Measurements from ENCODE around the gene TENM4. TPM values are rescaled to one million over a fixed set of nuclear protein-coding genes. Genes with fewer than 3 reads are reported as not detected.

TENM4 gene
- total RNA-seq, 4 donors from 2014 or later: 0.02 to 0.82 (median 0.23) TPM

DNA sequence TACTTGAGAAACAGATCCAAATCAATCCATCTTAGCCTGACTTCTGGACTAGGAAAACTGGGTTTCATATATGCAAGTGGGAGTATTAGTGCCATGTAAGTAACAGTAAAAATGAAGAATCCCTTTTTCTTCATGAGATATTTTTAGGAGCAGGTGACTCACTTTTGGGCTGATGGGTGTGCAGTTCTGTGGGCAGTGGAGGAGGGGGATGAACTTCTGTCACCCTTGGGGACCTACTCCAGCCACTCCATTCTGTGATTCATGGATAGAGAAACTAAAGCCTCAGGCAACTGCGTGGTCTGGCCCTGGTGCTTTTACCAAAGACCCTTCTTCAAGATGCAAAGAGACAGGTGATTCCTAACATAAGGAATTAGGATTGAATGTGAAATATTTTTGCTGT, 657.5 kb downstream of the TENM4 start:
- intact Hi-C loops (cut with DNase I; ENCODE audit: low total_unique reads) (no loop called here), in situ Hi-C loops (cut with MboI; ENCODE audit: low sequenced_read_pairs in 4 of 4) (no loop called here)
- ATAC-seq (no peak), DNase-seq (no peak)
- Histone ChIP-seq H3K9me3 (no peaks in the 10 kb centered on the region), H3K27me3 (no peaks in the 10 kb centered on the region), H3K4me3 (no peak overlapping the region), H3K4me1 (no peaks in the 10 kb centered on the region), H3K36me3 (no peaks in the 10 kb centered on the region), H3K27ac (no peak overlapping the region)
- TF ChIP-seq POLR2A (IDR thresholded peaks at IDR 0.05): no peak
- TF ChIP-seq, protein P1, sequence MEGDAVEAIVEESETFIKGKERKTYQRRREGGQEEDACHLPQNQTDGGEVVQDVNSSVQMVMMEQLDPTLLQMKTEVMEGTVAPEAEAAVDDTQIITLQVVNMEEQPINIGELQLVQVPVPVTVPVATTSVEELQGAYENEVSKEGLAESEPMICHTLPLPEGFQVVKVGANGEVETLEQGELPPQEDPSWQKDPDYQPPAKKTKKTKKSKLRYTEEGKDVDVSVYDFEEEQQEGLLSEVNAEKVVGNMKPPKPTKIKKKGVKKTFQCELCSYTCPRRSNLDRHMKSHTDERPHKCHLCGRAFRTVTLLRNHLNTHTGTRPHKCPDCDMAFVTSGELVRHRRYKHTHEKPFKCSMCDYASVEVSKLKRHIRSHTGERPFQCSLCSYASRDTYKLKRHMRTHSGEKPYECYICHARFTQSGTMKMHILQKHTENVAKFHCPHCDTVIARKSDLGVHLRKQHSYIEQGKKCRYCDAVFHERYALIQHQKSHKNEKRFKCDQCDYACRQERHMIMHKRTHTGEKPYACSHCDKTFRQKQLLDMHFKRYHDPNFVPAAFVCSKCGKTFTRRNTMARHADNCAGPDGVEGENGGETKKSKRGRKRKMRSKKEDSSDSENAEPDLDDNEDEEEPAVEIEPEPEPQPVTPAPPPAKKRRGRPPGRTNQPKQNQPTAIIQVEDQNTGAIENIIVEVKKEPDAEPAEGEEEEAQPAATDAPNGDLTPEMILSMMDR (IDR thresholded peaks at IDR 0.05 in 4 of 5, conservative IDR thresholded peaks at IDR 0.05 in 1 of 5): no peak

DNA sequence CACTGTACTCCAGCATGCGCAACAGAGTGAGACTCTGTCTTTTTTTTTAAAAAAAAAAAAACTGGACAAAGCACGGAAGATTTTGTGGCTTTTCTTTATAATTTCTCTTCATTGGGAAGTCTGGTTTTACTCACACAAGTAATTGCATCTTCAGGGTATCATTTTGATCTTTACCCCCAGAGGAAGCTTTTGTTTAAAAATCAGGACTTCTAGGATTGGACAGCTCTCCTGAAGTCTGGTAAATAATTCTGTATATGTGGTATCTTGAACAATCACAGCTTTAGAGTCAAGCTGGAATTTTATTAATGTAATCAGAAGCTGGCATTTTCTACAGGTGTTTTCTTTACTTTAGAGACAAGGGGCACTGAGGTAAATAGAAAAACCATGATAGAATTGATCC, 658.1 kb downstream of the TENM4 start:
- intact Hi-C loops (cut with DNase I; ENCODE audit: low total_unique reads) (no loop called here), in situ Hi-C loops (cut with MboI; ENCODE audit: low sequenced_read_pairs in 4 of 4) (no loop called here)
- no peak for TF ChIP-seq POLR2A (IDR thresholded peaks at IDR 0.05)
- TF ChIP-seq, protein P1 (IDR thresholded peaks at IDR 0.05 in 4 of 5, conservative IDR thresholded peaks at IDR 0.05 in 1 of 5): no peak
- no peaks in the 10 kb centered on the region for H3K4me1 ChIP-seq
- no peaks in the 10 kb centered on the region for H3K9me3 ChIP-seq
- ATAC-seq: no peak
- no peak for DNase-seq
- H3K4me3 ChIP-seq: no peak overlapping the region
- H3K36me3 ChIP-seq: no peaks in the 10 kb centered on the region
- H3K27me3 ChIP-seq: no peaks in the 10 kb centered on the region
- no peak overlapping the region for H3K27ac ChIP-seq

DNA sequence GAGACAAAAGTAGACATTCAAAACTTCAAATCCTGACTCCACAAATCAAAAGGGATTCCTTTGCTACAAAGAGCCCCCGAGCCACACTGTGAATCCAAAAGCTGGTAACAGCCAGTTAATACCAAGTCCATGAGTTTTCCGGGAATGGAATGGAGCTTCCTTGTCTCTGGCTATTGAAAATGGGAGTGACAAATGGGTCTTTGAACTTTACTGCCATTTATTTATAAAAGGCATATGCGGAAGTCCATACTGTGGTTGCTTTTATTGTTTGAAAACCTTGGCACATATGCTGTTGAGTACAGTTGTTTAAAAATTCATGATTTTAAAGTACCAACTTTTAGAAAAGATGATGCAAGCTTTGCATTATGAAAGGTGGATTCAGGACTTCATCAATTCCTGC, 659.9 kb downstream of the TENM4 start:
- Histone ChIP-seq H3K27me3 (no peaks in the 10 kb centered on the region), H3K27ac (no peak overlapping the region), H3K4me1 (no peaks in the 10 kb centered on the region), H3K36me3 (no peaks in the 10 kb centered on the region), H3K4me3 (no peak overlapping the region), H3K9me3 (no peaks in the 10 kb centered on the region)
- ATAC-seq (no peak), DNase-seq (no peak)
- TF ChIP-seq, protein P1 (IDR thresholded peaks at IDR 0.05 in 4 of 5, conservative IDR thresholded peaks at IDR 0.05 in 1 of 5): no peak
- no peak for TF ChIP-seq POLR2A (IDR thresholded peaks at IDR 0.05)
- in situ Hi-C loops (cut with MboI; ENCODE audit: low sequenced_read_pairs in 4 of 4): no loop called here
- intact Hi-C loops (cut with DNase I; ENCODE audit: low total_unique reads): no loop called here

DNA sequence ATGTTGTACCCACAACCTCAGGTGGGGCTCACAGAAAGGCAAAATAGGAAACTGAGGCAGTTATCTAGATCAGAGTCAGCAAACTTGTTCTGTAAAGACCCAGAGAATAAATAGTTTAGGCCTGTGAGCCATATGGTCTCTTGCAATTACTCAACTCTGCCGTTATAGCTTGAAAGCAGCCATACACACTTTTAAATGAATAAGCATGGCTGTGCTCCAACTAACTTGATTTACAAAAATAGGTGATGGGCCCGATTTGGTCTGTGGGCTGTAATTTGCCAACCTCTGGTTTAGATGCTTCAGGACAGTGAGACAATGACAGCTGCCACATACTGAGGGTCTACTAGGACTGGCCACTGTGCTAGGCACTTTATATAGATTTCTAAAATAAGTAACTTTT, 667.3 kb downstream of the TENM4 start:
- in situ Hi-C loops (cut with MboI; ENCODE audit: low sequenced_read_pairs in 4 of 4): no loop called here
- TF ChIP-seq, protein P1 (IDR thresholded peaks at IDR 0.05 in 4 of 5, conservative IDR thresholded peaks at IDR 0.05 in 1 of 5): no peak
- TF ChIP-seq POLR2A (IDR thresholded peaks at IDR 0.05): no peak

DNA sequence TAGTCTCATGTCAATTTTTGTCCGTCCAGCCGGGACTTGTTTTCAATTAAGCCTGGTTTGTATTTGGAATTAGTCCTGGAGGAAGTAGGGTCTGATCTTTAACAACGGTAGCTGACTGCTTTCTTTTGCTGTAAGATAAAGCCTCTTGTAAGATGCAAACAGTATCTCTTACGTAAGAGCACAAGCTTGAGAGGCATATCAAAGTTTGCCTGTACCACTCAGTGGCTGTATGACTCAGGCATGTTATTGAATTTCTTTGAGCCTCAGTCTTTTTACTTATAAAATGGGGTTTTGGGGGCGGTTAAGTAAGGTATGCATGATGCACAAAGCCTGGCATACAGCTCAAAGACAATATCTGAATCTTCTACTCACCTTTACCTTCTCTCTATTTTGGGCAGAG, 667.8 kb downstream of the TENM4 start:
- no peaks in the 10 kb centered on the region for H3K27me3 ChIP-seq
- no peak for ATAC-seq
- intact Hi-C loops (cut with DNase I; ENCODE audit: low total_unique reads) (no loop called here), in situ Hi-C loops (cut with MboI; ENCODE audit: low sequenced_read_pairs in 4 of 4) (no loop called here)
- H3K36me3 ChIP-seq: no peaks in the 10 kb centered on the region
- H3K4me3 ChIP-seq: no peak overlapping the region
- H3K4me1 ChIP-seq: no peaks in the 10 kb centered on the region
- DNase-seq: no peak
- no peak overlapping the region for H3K27ac ChIP-seq
- TF ChIP-seq POLR2A (IDR thresholded peaks at IDR 0.05): no peak
- TF ChIP-seq, protein P1 (IDR thresholded peaks at IDR 0.05 in 4 of 5, conservative IDR thresholded peaks at IDR 0.05 in 1 of 5): no peak
- H3K9me3 ChIP-seq: no peaks in the 10 kb centered on the region

More for the DNA sequence above, 667.3 kb downstream of the TENM4 start:
- ATAC-seq: no peak
- no peaks in the 10 kb centered on the region for H3K36me3 ChIP-seq
- H3K27ac ChIP-seq: no peak overlapping the region
- DNase-seq: no peak
- H3K27me3 ChIP-seq: no peaks in the 10 kb centered on the region
- no peaks in the 10 kb centered on the region for H3K4me1 ChIP-seq
- no peak overlapping the region for H3K4me3 ChIP-seq
- intact Hi-C loops (cut with DNase I; ENCODE audit: low total_unique reads): no loop called here
- H3K9me3 ChIP-seq: no peaks in the 10 kb centered on the region

Measured in gastrocnemius medialis (tissue), 4 donors.